ENCODE data around the gene LHB. TPM values are rescaled to one million over a fixed set of nuclear protein-coding genes. Genes with fewer than 3 reads are reported as not detected.

LHB gene
- total RNA-seq, 1 donor from 2014 or later = not detected

DNA sequence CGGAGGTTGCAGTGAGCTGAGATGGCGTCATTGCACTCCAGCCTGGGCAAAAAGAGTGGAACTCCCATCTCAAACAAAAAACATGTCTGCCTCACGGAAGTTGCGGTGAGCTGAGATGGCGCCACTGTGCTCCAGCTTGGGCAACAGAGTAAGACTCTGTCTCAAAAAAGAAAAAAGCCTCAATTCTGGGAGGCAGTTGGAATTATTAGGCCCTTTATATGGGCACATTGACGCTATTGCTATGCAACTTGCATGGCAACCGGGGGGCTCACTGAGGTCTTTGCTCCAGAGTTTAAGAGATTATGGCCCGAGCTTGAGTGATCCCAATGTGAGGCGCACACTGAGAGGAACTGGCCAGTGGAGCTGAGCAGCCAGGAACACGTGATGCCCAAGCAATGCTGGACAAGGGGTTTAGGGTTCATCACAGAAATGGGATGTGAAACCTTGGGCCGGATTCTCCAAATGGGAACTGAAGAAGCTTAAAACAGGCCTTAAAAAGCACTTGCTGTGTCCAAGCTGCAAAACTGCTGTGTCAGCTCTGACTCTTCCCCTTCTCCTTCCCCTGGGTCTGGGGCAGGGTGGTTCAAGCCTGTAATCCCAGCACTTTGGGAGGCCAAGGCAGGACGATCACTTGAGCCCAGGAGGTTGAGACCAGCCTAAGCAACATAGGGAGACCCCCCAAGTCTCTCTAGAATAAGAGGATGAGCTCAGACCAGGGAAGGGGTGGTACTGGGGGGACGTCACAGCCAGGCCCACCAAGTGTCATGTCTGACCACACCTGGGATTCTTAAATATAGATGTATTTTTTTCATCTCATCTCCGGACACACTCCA lies 49.3 kb downstream of the LHB start:
- no peaks in the 10 kb centered on the region for H3K27me3 ChIP-seq (ENCODE audit: control insufficient read depth, insufficient read depth, low read length)
- H3K4me3 ChIP-seq (ENCODE audit: low read depth, low read length) = no peak overlapping the region
- H3K36me3 ChIP-seq (ENCODE audit: control insufficient read depth, insufficient read depth, low read length) = peaks cover 13% of the 10 kb centered on the region
- peak; percentile 29 for DNase-seq (ENCODE audit: low read depth)
- no peak for FAIRE-seq
- TF ChIP-seq, protein P1, sequence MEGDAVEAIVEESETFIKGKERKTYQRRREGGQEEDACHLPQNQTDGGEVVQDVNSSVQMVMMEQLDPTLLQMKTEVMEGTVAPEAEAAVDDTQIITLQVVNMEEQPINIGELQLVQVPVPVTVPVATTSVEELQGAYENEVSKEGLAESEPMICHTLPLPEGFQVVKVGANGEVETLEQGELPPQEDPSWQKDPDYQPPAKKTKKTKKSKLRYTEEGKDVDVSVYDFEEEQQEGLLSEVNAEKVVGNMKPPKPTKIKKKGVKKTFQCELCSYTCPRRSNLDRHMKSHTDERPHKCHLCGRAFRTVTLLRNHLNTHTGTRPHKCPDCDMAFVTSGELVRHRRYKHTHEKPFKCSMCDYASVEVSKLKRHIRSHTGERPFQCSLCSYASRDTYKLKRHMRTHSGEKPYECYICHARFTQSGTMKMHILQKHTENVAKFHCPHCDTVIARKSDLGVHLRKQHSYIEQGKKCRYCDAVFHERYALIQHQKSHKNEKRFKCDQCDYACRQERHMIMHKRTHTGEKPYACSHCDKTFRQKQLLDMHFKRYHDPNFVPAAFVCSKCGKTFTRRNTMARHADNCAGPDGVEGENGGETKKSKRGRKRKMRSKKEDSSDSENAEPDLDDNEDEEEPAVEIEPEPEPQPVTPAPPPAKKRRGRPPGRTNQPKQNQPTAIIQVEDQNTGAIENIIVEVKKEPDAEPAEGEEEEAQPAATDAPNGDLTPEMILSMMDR (IDR thresholded peaks at IDR 0.05; ENCODE audit: insufficient read depth, low read length, severe bottlenecking) = no peak

DNA sequence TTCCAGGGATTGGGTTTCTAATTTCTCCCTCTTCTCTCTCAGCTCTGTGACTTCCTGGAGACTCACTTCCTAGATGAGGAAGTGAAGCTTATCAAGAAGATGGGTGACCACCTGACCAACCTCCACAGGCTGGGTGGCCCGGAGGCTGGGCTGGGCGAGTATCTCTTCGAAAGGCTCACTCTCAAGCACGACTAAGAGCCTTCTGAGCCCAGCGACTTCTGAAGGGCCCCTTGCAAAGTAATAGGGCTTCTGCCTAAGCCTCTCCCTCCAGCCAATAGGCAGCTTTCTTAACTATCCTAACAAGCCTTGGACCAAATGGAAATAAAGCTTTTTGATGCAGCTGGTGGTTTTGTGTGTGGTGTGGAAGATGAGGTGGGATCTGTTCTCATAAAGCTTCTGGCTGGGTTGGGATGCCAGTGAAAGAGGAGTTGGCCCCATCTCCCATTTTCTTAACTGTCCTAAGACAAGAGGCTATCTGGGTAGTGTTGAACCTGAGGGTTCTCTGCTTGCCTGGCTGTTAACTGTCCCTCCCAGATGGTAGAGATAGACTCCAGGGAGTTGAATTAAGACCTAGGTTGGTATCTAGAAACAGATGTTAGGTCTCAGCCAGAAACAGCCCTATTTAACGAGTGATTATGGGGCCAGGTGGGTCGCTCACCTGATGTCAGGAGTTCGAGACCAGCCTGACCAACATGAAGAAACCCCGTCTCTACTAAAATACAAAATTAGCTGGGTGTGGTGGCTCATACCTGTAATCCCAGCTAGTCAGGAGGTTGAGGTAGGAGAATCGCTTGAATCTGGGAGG lies 50.1 kb downstream of the LHB start:
- peak overlapping the region; percentile 85 for H3K4me3 ChIP-seq (ENCODE audit: low read depth, low read length)
- peaks cover 13% of the 10 kb centered on the region for H3K36me3 ChIP-seq (ENCODE audit: control insufficient read depth, insufficient read depth, low read length)
- no peak for DNase-seq (ENCODE audit: low read depth)
- TF ChIP-seq, protein P1 (IDR thresholded peaks at IDR 0.05; ENCODE audit: insufficient read depth, low read length, severe bottlenecking) = no peak
- FAIRE-seq = no peak
- no peaks in the 10 kb centered on the region for H3K27me3 ChIP-seq (ENCODE audit: control insufficient read depth, insufficient read depth, low read length)

Other genes starting within 250 kb of the LHB start
- 14.0 and 21.3 TPM in 2 replicates for gene BCAT2, start 206.1 kb downstream of the LHB start, total RNA-seq
- 1.3 and 1.9 TPM in 2 replicates for gene HSD17B14, start 180.6 kb downstream of the LHB start, total RNA-seq
- 0.79 and 2.2 TPM in 2 replicates for gene PLEKHA4, start 148.5 kb downstream of the LHB start, total RNA-seq
- 118 and 168 TPM in 2 replicates for gene PPP1R15A, start 144.7 kb downstream of the LHB start, total RNA-seq
- not detected in 2 replicates for gene TULP2, start 118.3 kb downstream of the LHB start, total RNA-seq
- gene NUCB1, start 116.8 kb downstream of the LHB start, total RNA-seq = 88.2 and 91.7 TPM in 2 replicates
- gene DHDH, start 83.4 kb downstream of the LHB start, total RNA-seq = 9.2 and 10.8 TPM in 2 replicates
- 64.8 and 68.2 TPM in 2 replicates for gene BAX, start 62.2 kb downstream of the LHB start, total RNA-seq
- gene FTL, start 51.8 kb downstream of the LHB start, total RNA-seq = 787 and 1,701 TPM in 2 replicates
- gene GYS1, start 23.8 kb downstream of the LHB start, total RNA-seq = 25.5 and 28.9 TPM in 2 replicates
- gene RUVBL2, start 23.2 kb downstream of the LHB start, total RNA-seq = 154 and 267 TPM in 2 replicates
- gene CGB3, start 7.2 kb upstream of the LHB start, total RNA-seq = not detected in 2 replicates
- gene CGB2, start 14.8 kb upstream of the LHB start, total RNA-seq = not detected in 2 replicates
- not detected in 2 replicates for gene CGB1, start 19.8 kb upstream of the LHB start, total RNA-seq
- gene CGB5, start 26.8 kb upstream of the LHB start, total RNA-seq = 0.26 and 0.64 TPM in 2 replicates
- 0.26 TPM in 1 of 2 replicates, not detected in the other for gene CGB8, start 32.0 kb upstream of the LHB start, total RNA-seq
- 1.1 and 1.2 TPM in 2 replicates for gene CGB7, start 40.7 kb upstream of the LHB start, total RNA-seq
- 3.2 and 9.9 TPM in 2 replicates for gene NTF4, start 47.7 kb upstream of the LHB start, total RNA-seq
- gene KCNA7, start 55.6 kb upstream of the LHB start, total RNA-seq = not detected in 2 replicates
- gene SNRNP70, start 68.4 kb upstream of the LHB start, total RNA-seq = 74.5 and 126 TPM in 2 replicates
- 3.2 and 6.5 TPM in 2 replicates for gene LIN7B, start 97.3 kb upstream of the LHB start, total RNA-seq
- gene C19orf73, start 102.1 kb upstream of the LHB start, total RNA-seq = 0.53 and 1.9 TPM in 2 replicates
- gene PPFIA3, start 102.5 kb upstream of the LHB start, total RNA-seq = 1.3 and 2.2 TPM in 2 replicates
- not detected in 2 replicates for gene HRC, start 138.3 kb upstream of the LHB start, total RNA-seq
- gene TRPM4, start 140.7 kb upstream of the LHB start, total RNA-seq = 11.1 and 18.6 TPM in 2 replicates

All from bronchial epithelial cell (primary cell).